HG03108 (cell line): ENCODE data around the gene ETFBKMT.
"Not testable (repeated sequence)": the region's sequence is repeated elsewhere in the genome, so short reads cannot be mapped to it uniquely, and the experiment has no call there.

Source experiments
- ATAC-seq: cut with Tn5 transposase; IDR thresholded peaks from one replicate; pipeline ENCODE4 v1.9.1; 2021; ENCODE audit warnings: moderate library complexity; ENCODE audit not compliant: unreplicated experiment

The ETFBKMT gene

DNA sequence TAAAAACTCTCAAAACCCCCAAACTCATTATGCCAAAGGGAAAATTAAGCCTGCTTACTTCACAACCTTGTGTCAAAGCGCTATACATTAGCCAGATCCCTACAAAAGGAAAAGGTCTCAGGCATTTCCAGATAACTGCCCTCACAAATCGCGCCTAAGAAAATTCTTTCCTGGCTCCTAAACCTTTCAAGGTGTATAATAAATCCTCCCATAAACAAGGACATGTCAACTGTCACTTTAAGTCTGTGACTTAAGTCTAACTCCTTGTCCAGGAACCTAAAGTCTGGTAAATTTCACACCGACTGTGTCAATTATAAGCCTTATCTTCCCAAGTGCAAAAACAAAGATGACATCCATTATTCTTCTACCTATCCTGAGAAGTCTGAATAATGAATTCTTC is 4.3 kb upstream of the ETFBKMT start:
- no peak for ATAC-seq

DNA sequence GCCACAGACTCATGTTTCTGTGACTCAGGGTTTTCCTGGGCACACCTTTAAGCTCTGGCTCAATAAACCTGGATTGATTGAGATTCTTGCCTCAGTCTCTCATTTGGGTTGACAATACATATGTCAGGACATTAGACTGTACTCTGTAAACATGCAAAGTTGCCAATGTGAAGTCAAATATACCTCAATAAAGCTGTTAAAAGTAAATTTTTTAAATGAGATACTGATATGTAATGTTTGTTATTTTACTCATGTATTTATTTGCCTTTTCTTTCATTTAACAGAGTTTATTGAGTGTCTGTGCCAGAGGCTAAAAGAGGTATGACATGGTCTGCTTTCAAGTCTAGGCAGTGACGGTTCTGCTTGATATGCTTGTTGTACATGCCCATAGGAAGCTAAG is 3.7 kb upstream of the ETFBKMT start:
- no peak for ATAC-seq

DNA sequence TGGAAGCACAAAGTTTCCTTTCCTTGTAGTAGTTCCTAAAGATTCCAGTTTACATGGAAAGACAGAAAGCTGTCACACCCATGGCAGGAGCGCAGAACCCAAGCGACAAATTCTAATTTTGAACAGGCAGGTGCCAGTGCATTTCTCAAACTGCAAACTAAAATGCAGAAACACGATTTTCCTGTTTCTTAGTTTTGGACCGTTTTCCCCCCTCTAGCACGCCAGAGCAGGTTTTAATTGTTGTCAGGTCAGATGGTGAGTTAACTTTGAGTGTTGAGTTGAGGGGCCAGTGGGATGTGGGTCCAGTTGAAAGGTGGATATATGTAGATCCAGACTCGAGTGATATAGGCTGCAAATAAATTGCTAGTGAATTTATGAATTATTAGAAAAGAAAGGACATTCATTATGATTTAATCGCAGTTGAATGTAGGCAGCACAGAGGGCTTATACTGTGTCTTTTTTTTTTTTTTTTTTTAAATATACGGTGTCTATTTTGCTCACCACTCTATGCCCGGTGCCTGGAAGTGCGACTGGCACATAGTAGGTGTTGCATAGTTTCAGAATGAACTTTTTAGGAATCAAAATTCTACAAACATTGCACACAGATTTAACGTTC is 909 bp upstream of the ETFBKMT start:
- ATAC-seq, result no peak

DNA sequence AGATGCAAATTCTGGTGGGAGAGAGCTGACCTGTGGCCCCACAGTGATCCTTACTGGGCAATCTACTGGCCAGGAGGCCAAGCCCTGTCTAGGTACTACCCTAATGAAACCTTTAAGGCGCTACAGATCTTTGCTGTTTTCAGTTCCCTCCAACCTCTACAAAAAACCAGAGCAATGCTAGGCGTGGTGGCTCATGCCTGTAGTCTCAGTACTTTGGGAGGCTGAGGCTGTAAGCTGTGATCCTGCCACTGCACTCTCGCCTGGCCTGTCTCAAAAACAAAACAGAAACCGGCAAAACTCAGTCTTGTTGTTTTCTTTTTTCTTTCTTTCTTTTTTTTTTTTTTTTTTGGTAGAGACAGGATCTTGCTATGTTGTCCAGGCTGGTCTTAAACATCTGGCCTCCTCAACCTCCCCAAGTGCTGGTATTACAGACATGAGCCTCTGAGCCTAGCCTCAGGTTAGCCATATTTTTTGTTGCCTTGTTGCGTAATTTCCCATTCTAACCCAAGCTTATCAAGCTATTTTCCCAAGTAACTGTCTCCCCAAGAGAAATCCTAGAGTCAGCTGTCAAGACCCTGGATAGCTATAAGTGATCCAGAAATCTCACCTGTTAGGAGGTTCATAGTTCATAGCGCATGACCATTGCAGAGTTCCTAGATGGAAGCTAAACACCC is 2.8 kb downstream of the ETFBKMT start:
- no peak for ATAC-seq

DNA sequence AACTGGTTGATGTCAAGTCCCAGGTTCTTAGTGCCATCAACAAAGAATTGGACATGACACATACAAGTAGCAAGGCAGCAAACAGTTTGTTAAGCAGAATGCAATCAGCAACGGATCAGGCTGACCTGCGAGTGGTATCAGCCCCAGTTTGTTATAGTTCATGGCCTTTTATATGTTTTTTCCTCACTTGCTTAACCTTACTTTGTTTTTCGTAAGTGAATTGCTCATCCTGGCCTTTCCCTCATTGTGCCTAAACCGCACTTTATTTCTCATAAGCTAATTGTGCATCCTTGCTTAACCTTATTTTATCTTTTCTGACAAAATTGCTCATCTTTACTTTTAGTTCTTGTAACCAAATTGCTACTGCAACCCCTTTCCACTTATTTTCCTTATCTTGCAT is 4.1 kb downstream of the ETFBKMT start:
- ATAC-seq, result no peak

DNA sequence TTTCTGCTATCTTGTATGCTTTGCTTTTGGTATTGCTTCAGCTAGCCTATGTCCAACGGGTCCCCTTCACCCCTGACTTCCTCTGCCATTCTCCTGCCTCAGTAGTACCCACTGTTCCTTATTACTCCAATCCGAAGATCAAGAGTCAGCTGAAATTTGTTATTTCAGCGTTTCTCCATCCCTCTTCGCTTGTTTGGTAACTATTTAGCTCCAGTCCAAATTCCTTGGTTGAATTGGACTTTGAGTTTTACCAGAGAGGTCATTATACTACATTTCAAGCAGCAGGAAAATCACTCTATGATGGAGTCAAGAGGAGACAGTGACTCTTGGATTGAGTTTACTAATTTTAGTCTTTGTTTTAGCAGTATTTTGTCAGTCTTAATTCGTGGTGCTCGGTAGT is 4.5 kb downstream of the ETFBKMT start:
- ATAC-seq, result no peak

DNA sequence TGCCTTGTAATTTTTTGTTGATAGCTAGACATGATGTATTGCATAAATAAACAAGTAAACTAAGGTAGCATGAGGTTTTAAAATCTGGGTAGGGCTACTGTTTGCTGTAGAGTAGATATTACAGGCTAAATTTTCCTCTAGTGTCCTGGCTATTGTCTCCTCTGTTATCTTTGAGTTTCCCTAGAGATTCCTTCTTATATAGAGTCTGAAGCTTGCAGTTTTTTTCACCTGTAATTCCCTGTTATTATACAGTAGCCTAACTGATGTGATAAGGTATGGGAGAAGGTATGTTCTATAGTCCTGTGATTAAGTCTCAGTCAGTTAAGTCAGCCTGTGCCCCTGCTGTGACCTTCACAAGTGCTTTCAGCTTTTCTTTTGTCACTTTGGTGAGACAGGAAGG is 9.5 kb downstream of the ETFBKMT start:
- ATAC-seq, result no peak

DNA sequence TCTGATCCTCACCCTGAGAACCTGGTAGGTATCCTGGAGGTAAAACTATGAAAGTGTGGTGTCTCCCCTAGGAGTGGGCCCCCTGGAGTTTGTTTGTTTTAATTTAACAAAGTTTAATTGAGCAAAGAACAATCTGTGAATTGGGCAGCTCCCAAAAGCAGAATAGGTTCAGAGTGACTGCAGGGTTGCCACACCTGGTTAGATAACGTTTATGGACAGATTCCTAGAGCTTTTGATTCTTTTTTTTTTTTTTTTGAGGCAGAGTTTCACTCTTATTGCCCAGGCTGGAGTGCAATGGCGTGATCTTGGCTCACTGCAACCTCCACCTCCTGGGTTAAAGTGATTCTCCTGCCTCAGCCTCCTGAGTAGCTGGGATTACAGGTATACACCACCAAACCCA is 10.1 kb downstream of the ETFBKMT start:
- ATAC-seq, result not testable (repeated sequence)

DNA sequence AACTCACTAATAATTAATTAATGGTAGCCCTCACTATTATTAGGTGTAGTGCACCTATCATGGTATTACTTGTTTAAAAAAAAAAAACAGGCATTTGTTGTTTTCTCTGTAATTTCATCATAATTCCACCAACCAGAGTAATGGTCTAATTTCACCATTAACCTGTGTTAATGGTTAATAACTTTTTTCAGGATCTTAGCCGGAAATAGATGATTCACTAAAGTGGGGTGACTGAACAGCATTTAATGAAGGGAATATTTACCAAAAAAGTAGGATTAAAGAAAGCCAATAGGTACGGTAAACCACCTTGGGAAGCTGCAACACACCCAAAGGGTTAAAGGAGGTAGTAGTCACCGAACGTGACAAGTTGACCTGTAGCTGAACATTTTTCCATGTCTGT is 13.0 kb downstream of the ETFBKMT start:
- no peak for ATAC-seq

DNA sequence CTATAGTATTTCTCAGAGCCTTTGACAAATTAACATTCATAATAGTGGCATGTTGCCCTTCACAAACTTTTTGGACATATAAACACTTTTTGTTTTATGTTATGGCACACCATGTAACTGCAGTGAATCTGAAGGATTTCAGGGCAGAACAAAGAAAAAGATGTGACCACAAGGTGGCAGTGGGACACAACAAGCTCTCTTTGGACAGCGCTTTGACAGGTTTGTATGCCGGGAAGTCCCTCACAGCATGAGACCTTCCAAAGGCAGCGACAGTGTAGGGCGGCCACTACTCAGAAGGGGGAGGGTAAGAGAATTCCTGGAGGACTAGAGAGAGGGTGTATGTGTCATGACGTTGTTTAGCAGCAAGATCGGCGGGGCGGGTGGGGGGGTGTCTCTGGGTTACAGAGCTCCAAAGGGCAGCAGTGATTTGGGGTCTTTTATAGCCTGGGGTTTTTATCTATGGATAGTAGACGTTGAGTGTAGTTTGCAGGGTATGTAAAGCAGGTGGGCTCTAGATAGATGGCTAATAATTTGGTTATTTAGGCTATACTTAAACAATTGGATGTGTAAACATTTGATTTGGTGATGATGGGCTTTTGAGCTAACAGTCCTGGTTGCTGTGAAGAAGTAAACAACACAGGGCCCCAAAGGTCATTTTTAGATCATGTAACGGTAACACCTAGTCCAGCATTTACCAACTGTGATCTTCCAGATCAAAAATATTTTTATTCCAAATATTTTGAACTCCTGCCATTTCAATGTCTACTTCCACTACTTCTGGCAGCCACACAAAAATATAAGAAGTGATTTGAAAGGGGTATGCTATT is 22.9 kb downstream of the ETFBKMT start:
- peak; percentile 90 for ATAC-seq

DNA sequence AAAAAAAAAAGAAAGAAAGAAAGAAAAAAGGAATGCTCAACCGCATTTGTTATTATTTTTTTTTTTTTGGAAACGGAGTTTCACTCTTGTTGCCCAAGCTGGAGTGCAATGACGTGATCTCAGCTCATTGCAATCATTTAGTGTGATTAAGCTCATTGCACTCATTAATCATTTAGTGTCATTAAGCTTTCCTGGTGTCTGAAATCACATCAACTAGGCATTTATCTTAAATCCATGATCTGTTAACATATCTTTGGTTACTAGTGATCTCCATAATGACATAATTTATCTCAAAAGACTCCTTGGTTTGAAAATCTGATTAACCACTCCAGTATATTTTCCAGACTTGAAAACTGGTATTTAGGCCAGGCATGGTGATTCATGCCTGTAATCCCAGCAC is 26.3 kb downstream of the ETFBKMT start:
- no peak for ATAC-seq

DNA sequence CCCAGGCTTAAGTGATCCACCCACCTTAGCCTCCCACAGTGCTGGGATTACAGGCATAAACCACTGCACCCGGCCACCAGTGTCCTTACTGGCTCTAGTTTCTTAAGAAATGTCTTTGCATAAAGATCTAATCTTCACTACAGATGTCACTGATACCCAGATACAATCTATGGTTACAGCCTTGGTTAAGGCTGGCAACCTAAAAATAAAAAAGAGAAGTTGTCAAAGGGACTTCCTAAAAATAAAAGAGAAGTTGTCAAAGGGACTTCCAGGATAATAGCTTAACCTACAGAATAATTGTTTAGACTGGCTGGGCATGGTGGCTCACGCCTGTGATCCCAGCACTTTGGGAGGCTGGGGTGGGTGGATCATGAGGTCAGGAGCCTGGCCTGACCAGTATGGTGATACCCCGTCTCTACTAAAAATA is 27.6 kb downstream of the ETFBKMT start:
- ATAC-seq, result no peak

DNA sequence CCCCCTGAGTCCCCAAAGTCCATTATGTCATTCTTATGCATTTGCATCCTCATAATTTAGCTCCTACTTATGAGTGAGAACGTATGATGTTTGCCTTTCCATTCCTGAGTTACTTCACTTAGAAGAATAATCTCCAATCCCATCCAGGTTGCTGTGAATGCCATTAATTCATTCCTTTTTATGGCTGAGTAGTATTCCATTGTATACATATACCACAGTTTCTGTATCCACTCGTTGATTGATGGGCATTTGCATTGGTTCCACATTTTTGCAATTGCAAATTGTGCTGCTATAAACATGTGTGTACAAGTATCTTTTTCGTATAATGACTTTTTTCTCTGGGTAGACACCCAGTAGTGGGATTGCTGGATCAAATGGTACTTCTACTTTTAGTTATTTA is 30.4 kb downstream of the ETFBKMT start:
- ATAC-seq, result not testable (repeated sequence)

DNA sequence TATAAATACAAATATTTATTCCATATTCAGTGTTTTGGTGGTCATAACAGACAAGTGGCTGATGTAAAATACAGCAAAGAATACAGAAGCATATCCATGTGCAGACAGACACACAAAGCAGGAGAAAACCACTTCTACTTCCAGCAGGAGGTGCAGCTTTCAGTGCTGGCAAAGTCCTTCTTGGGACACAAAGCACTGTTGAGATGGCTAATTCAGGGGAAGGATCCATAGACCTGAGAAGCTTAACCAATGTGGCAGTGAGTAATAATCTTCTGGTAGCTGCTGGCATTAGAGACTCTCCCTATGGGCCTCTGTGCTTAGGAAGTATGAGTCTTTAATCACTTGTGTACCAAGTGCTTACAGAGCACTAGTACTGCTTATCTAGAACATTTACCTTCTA is 42.6 kb downstream of the ETFBKMT start:
- no peak for ATAC-seq

DNA sequence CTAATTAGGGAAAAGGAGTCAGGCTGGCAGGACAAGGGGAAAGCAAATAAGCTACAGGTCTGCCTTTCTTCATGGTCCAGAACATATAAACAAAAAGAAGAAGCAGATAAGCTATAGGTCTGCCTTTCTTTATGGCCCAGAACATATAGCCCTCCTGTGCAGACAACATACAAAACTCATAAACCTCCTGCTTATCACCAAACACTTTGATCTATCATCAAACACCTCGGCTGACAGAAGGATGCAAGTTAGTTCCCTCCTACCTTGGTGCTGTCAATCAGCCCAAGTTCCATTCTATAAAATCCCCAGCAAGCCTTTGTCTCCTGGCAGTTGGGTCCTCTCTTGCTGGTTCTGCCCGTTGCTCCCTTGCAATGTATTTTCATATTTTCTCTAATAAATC is 46.1 kb downstream of the ETFBKMT start:
- ATAC-seq, result no peak

DNA sequence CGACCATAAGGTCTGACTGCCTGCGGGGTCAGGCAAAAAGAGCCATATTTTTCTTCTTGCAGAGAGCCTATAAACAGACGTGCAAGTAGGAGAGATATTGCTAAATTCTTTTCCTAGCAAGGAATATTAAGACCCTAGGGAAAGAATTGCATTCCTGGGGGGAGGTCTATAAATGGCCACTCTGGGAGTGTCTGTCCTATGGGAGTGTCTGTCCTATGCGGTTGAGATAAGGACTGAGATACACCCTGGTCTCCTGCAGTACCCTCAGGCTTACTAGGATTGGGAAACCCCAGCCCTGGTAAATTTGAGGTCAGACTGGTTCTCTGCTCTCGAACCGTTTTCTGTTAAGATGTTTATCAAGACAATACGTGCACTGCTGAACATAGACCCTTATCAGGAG is 48.6 kb downstream of the ETFBKMT start:
- not testable (repeated sequence) for ATAC-seq

DNA sequence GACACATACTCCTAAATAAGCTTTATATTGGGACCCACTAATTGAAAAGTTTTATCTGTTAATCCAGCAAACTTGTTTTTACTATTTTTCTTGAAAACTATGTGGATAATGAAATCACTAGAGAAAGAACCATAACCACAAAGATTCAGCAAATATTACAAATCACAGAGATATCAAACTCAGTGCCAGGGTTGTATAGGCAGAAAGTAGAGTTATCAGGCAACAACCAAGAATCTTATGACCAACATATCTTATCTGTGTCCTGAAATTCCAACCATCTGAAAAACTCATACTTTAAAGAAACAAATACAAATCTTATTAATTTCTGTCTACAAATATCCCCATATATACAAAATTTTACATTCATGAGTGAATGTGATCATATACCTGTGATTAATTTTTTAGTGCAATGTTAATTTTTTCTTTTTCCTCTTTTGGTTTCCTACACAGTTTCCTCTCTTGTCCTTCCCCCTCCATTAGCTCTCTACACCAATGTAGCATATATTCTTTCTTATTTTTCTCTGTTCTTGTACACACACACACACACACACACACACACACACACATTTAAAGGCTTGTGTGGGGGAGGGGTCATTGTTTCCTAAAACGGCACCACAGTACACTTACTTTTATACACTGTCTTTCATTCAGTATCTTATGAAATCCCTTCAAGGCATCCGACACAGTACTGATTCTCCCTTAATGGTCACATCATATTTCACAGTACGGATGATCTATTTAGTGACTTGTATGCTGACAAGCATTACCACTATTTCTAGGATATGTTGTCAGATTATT is 50.7 kb downstream of the ETFBKMT start:
- no peak for ATAC-seq

DNA sequence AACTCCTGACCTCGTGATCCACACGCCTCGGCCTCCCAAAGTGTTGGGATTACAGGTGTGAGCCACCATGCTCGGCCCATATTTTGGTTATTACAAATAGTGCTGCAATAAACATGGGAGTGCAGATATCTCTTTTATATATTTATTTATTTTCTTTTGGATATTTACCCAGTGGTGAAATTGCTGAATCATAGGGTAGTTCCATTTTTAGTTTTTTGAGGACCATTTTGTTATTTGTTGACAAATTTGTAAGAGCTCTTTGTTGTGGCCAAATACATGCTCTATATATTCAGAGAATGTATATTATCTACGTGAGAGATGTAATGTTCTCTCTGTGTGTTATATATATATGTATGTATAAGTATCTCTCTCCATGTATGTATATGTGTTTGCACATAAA is 53.4 kb downstream of the ETFBKMT start:
- no peak for ATAC-seq

DNA sequence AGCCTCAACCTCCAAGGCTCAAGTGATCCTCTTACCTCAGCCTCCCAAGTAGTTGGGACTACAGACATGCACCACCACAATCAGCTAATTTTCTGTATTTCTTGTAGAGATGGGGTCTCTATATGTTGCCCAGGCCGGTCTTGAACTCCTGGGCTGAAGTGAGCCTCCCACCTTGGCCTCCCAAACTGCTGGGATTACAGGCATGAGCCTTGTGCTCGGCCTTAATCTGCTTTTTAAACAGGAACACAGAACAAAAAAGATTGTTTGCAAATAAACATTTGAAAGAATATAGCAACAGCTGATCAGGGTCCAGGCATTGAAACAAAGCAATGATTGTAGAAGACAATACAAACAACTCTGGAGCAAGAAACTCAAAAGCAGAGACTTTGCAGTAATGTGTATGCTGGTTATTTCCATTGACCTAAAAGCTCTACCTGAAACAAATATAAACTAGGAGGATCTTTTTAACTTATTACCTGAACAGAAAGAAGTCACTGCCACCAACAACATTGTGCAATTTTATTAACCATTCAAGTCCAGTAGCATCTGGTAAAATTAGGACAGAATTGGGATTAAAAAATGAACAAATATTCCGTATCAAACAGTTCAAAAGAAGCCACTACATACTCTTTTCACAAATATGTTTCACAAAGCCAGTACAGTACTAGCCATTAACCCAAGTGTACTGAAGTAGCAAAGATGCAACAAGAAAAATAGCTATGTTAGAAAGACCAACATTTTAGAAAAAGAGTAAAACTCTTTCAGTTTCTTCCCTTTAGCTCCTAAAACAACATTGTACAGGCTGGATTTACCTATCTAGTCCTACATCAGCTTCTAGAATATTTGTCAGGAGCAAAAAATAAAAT is 55.2 kb downstream of the ETFBKMT start:
- no peak for ATAC-seq

DNA sequence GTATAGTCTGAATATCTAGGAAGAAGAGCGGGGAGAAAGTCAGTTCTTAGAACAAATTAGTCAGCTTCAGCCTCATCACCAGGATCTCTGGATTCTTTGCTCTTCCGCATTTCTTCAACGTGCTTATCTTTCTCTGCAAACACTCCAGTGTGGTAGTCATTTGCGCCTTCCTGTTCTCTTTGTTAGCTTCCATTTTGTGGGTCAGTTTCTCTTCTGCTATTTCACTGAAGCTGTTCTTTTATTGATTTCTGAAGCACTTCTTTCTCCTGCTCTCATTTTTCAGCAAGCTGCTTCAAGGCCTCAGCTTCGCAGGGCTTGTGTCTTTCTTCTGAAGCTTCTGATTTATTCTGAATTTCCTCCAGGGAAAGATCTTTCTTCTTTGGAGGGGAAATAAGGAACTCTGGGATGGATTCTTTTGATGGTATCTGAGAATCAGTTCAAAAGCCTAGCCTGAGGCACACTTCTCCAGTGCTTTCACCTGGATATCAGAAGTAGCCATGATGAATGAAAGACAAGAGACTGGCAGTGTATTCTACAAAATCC is 55.9 kb downstream of the ETFBKMT start:
- ATAC-seq, result peak; percentile 74
